Stimulated activated CD4-positive, alpha-beta T cell treated with anti-CD3 and anti-CD28 coated beads, Interleukin-15, amount 100 ng/mL, for 24 hours (primary cell): ENCODE results near the gene NHLRC4.
"Not testable (repeated sequence)": the region's sequence is repeated elsewhere in the genome, so short reads cannot be mapped to it uniquely, and the experiment has no call there.

Source experiments
- DNase-seq: peaks from one replicate; pipeline ENCODE4 v3.0.0-alpha.2; 2020

Gene NHLRC4

GRCh38 chr16:586047-586644 is 19.3 kb downstream of the NHLRC4 start:
- no peak for DNase-seq

DNA sequence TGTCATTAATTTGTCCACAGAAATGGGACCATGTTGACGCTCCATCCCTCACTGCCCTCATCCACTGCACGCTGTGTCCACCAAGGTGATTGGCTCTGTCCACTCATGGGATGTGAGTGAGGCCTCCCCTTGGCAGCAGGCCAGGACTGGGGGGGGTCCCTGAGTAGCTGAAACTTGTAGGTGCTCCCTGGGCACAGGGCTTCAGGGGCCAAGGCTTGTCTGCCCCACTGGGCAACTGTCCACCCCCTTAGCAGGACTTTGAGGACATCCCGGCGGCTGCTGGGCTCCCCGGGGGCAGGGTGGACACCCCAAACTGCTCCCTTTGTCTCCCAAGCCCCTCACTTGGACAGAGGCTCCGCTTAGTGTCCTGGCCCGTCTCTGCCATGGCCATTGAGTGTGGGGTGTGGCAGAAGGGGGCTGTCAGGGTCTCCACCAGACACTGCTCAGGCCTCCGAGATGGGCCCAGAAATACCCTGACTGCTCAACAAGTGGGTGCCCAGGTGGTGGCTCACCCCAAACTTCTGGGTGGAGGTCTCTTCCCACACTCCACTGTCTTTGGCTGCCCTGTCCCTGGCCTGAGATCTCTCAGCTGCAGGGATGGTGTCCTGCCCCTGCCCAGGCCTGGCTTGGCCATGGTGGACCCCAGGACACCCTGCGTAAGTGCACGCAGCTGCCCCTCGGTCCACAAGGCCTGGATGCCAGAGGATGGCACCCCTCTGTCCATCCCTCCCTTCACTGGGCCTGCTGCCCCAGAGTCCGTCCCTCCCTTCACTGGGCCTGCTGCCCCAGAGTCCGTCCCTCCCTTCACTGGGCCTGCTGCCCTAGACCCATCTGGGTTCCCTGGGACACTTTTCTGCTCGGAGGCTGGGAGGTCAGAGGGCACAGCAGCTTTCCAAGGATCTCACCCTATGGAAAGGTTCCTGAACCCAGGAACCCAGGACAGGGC is 20.1 kb downstream of the NHLRC4 start:
- DNase-seq: peak; percentile 34

- peak; percentile 75 for DNase-seq
Measured at GRCh38 chr16:588639-588888, 21.8 kb downstream of the NHLRC4 start.

DNA sequence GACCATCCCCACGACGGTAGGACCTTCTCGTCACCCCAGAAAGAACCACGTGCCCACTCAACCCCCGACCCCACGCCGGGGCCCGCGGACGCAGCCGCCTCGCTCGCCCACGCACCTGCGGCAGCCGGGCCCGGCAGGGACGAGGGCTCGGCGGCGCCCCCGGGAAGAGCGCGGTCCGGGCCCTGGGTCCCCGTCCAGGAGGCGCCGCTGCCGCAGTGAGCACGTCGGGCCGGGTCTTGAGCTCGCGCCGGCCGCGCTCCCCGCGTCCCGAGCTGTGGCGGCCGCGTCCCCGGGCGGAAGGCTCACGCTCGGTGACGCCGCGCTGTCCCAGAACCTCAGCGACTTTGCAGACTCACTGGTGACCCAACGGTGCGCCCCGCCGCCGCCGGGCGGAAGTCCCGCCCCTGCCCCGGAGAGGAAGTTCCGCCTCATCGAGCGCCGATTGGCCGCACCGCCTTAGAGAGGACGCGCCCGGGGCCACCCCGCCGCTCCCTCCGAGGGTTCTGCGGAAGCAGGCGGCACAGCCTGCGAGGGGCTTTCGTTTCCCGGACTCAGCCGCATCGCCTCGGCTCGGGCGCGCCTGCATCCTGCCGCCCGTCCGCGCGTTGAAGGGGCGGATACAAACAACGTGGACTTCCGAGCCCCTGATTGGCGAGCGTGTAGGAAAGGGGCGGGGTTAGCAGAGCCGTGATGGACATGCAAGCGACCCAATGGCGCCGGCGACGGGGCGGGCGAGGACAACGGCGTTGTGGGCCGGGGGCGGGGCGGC is 22.3 kb downstream of the NHLRC4 start:
- DNase-seq: peak; percentile 97

DNA sequence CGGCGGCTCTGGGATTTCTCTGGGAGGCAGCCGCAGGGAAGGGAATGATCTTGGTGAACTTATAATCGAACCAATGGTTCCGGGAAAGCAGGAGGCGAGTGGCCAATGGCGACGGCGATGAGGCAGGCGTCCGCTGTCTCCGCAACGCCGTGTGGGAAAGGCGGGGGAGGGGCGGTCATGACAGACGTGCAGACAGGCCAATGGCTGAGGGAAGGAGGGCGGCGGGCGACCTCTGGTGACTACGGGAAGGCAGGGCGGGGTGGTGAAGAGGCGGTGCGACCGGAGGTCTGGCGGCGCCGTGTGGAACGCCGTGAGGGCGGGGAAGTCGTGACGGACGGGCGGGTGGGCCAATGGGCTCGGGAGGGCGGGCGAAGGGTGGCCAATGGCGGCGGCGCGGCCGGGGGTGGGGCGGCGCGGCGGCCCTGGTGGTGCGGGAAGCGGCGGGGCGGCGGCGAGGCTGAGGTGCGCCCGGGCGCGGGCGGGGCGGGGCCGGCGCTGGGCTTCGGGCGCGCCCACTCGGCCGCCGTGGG is 22.9 kb downstream of the NHLRC4 start, which contains the start of gene RAB40C:
Gene RAB40C, plus strand, starts transcription at position 409 of the 530 bp plus-strand sequence. CDS start 226 bp downstream, outside the sequence.
- DNase-seq: peak; percentile 99

GRCh38 chr16:590188-590814 is 23.5 kb downstream of the NHLRC4 start:
- no peak for DNase-seq

GRCh38 chr16:590815-591200 is 24.0 kb downstream of the NHLRC4 start:
- DNase-seq: no peak

GRCh38 chr16:591231-591630 is 24.4 kb downstream of the NHLRC4 start:
- no peak for DNase-seq

DNA sequence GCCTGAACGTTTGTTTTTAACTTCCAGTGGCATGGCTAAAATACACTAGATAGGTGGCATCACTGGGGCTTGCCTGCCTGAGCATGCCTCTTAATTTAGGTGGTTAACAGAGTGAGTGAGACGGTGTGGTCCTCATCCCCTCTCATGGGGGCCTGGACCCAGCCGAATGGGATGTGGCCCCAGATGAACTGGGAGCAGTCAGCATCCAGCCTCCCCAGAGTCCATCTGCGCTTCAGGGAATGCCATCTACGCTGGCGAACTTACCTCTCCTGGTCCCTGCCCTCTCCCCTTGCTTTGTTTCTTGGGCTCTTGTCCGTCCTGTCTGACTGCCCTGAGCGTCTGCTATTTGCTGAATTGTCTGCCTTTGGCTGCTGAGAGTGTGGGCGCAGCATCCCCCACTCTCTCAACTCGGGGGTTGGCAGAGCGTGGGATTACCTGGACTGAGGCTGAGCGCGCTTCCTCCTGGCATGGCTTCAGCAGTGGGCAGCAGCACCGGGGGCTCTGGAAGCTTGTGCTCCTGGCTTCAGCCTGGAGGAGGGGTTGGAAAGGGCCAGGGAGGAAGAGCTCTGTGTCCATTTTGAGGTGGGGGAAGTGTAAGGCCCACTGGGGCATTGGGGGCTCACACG is 25.2 kb downstream of the NHLRC4 start:
- DNase-seq: no peak

GRCh38 chr16:592518-593306 is 25.9 kb downstream of the NHLRC4 start:
- DNase-seq: no peak

DNA sequence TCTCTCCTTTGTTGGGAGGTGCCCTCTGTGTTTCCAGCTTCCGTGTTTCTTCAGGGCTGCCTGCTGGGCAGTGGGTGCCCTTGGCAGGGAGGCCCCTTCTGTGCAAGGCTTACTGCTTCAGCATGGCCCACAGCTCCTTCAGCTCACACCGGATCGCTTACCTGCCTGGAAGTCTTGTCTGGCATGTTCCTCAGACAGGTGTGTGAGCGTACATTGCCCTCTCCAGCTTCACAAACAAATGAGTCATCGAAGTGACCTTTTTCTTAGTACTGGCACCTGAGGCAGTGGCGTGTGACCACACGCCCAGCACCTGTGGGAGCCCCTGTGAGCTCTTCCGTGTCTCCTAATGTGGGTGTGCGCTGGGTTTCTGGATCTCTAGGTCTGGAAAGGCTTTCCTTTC is 26.6 kb downstream of the NHLRC4 start:
- DNase-seq: no peak

DNA sequence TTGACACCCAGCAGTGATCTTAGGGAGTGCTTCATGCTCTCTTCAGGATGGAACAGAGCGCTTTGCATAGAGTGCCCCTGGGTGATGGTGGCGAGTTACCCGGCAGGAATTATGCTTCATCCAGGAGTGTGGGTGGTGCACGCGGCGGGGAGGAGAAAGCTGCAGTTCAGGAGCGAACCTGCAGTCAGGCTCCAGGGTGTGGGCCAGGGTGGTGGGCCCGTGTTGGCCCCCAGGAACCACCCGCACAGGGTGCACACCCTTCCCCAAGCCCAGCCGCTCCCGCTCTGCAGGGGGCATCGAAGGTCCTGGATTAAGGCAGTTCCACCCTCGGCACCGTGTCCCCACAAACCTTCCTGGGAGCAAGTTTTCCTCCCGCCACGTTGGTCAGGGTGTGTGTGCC is 27.0 kb downstream of the NHLRC4 start:
- no peak for DNase-seq

- no peak for DNase-seq
Measured at GRCh38 chr16:595094-595528, 28.3 kb downstream of the NHLRC4 start.

DNA sequence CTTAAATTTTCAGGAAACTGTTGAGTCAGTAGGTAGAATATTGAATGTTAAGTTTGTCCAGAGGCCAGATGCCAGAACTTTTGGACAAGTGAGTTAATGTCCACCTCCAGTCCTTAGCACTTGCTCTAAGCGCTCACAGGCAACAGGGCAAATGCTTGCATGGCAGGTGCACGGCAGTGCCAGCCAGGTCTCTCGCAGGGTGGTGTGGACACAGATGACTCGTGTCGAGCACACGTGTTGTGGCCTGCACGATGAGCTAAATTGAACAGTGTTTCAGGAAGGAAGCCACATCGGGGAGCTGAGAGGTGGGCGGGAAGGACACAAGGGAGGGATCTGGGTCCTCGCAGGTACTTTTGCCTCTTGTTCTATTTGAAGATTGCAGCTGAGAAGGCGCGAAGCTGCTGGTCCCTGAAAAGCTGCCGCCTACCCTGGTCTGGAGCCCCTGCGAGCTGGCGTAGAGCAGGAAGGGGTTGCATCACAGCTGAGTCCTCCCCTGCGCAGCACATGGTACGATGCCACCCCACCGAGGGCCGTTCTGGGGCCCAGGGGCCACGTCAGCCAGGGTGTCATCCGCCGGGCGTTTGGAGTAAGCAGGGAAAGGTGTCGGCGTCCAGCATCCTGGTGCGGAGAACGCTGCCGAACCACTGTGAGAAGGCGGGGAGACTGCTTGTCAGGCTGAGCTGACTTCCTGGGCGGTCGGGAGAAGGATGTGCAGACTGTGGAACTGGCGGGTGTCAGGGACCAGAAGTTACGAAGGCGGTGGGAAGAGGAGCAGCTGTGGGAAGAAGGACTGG is 29.3 kb downstream of the NHLRC4 start:
- DNase-seq: no peak

- DNase-seq: no peak
Measured at GRCh38 chr16:596736-597060, 29.9 kb downstream of the NHLRC4 start.

GRCh38 chr16:597655-598054 is 30.9 kb downstream of the NHLRC4 start:
- not testable (repeated sequence) for DNase-seq

GRCh38 chr16:598823-599739 is 32.3 kb downstream of the NHLRC4 start:
- DNase-seq: no peak

DNA sequence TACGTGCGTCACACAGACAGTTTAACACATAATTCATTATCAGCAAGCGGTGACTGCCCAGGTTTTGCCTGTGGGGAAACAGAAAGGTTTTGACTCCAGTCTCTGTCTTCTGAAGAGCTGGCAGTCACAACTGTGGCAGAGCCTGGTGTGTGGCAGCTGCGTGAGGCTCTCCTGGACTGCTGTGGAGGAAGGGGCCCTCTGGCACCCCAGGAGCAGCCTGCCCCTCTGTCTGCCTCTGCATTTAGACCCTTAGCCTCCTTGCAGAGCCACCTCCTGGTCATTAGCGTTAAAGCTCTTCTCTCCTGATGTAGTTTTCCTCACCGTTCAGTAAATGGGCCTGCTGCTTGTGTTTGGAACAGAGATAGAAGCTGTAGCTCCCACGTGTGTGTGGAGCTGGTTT is 34.0 kb downstream of the NHLRC4 start:
- DNase-seq: no peak

DNA sequence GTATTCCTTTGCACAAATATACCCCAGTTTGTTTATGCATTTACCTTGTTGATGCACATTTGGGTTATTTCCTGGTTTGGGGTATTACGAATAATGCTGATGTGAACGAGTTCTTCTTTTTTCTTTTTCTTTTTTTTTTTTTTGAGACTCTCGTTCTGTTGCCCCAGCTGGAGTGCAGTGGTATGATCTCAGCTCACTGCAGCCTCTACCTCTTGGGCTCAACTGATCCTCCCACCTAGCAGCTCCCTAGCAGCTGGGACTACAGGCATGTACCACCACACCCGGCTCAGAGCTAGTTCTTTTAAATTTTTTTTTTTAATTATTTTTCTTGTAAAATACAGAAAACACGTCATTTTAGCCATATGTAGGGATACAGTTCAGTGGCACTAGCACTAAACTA is 37.1 kb downstream of the NHLRC4 start:
- DNase-seq: no peak
